Neuron (in vitro differentiated cells): ENCODE results near the gene SKP1.

ENCODE experiments used
- H2AFZ ChIP-seq: one replicate; pipeline ENCODE4 v1.6.1; 2013; ENCODE audit warnings: low read depth, mild to moderate bottlenecking, inconsistent platforms, low read length, moderate library complexity
- H3K27me3 ChIP-seq: one replicate; pipeline ENCODE4 v1.6.1; 2013; ENCODE audit warnings: low read length; ENCODE audit not compliant: insufficient read depth
- H3K36me3 ChIP-seq: one replicate; pipeline ENCODE4 v1.6.1; 2013; ENCODE audit warnings: low read length; ENCODE audit not compliant: insufficient read depth
- H3K4me1 ChIP-seq: one replicate; pipeline ENCODE4 v1.6.1; 2013; ENCODE audit warnings: low read length; ENCODE audit not compliant: insufficient read depth
- H3K4me3 ChIP-seq: 2 replicates; pipeline ENCODE4 v1.5.1; 2013; ENCODE audit warnings: mild to moderate bottlenecking, low read length, moderate library complexity
- H3K9me3 ChIP-seq: one replicate; pipeline ENCODE4 v1.6.1; 2013; ENCODE audit warnings: low read length

Gene SKP1

GRCh38 chr5:134143944-134144941, 32.5 kb downstream of the SKP1 start:
- no peaks in the 10 kb centered on the region for H3K27me3 ChIP-seq
- no peak overlapping the region for H3K4me3 ChIP-seq
- no peak overlapping the region for H2AFZ ChIP-seq
- peaks cover 49% of the 10 kb centered on the region for H3K36me3 ChIP-seq
- H3K9me3 ChIP-seq, result no peaks in the 10 kb centered on the region
- no peaks in the 10 kb centered on the region for H3K4me1 ChIP-seq

- Histone ChIP-seq H2AFZ (no peak overlapping the region), H3K27me3 (no peaks in the 10 kb centered on the region), H3K4me3 (no peak overlapping the region), H3K36me3 (peaks cover 43% of the 10 kb centered on the region), H3K9me3 (no peaks in the 10 kb centered on the region), H3K4me1 (no peaks in the 10 kb centered on the region)
Observed at GRCh38 chr5:134143431-134143830, 33.3 kb downstream of the SKP1 start.

GRCh38 chr5:134142806-134143205, 33.9 kb downstream of the SKP1 start:
- H3K9me3 ChIP-seq, result no peaks in the 10 kb centered on the region
- no peak overlapping the region for H3K4me3 ChIP-seq
- H2AFZ ChIP-seq, result no peak overlapping the region
- peaks cover 39% of the 10 kb centered on the region for H3K36me3 ChIP-seq
- H3K27me3 ChIP-seq, result no peaks in the 10 kb centered on the region
- H3K4me1 ChIP-seq, result no peaks in the 10 kb centered on the region

GRCh38 chr5:134142052-134142451, 34.7 kb downstream of the SKP1 start:
- no peaks in the 10 kb centered on the region for H3K4me1 ChIP-seq
- H3K36me3 ChIP-seq, result peaks cover 35% of the 10 kb centered on the region
- no peak overlapping the region for H3K4me3 ChIP-seq
- no peak overlapping the region for H2AFZ ChIP-seq
- H3K27me3 ChIP-seq, result no peaks in the 10 kb centered on the region
- H3K9me3 ChIP-seq, result no peaks in the 10 kb centered on the region

- Histone ChIP-seq H3K4me3 (no peak overlapping the region), H3K4me1 (no peaks in the 10 kb centered on the region), H3K9me3 (no peaks in the 10 kb centered on the region), H3K27me3 (no peaks in the 10 kb centered on the region), H3K36me3 (peaks cover 35% of the 10 kb centered on the region), H2AFZ (no peak overlapping the region)
Observed at GRCh38 chr5:134141331-134142050, 35.3 kb downstream of the SKP1 start.

GRCh38 chr5:134140530-134141201, 36.1 kb downstream of the SKP1 start:
- peaks cover 38% of the 10 kb centered on the region for H3K36me3 ChIP-seq
- no peaks in the 10 kb centered on the region for H3K9me3 ChIP-seq
- H2AFZ ChIP-seq, result no peak overlapping the region
- H3K4me3 ChIP-seq, result no peak overlapping the region
- no peaks in the 10 kb centered on the region for H3K4me1 ChIP-seq
- no peaks in the 10 kb centered on the region for H3K27me3 ChIP-seq

GRCh38 chr5:134139891-134140469, 36.8 kb downstream of the SKP1 start:
- peaks cover 35% of the 10 kb centered on the region for H3K36me3 ChIP-seq
- no peaks in the 10 kb centered on the region for H3K27me3 ChIP-seq
- no peaks in the 10 kb centered on the region for H3K4me1 ChIP-seq
- no peak overlapping the region for H2AFZ ChIP-seq
- no peak overlapping the region for H3K4me3 ChIP-seq
- H3K9me3 ChIP-seq, result no peaks in the 10 kb centered on the region

- H3K9me3 ChIP-seq, result no peaks in the 10 kb centered on the region
- no peak overlapping the region for H2AFZ ChIP-seq
- peaks cover 33% of the 10 kb centered on the region for H3K36me3 ChIP-seq
- no peaks in the 10 kb centered on the region for H3K27me3 ChIP-seq
- H3K4me3 ChIP-seq, result no peak overlapping the region
- H3K4me1 ChIP-seq, result no peaks in the 10 kb centered on the region
Observed at GRCh38 chr5:134139377-134139851, 37.3 kb downstream of the SKP1 start.

- Histone ChIP-seq H3K4me3 (no peak overlapping the region), H2AFZ (no peak overlapping the region), H3K27me3 (no peaks in the 10 kb centered on the region), H3K4me1 (no peaks in the 10 kb centered on the region), H3K9me3 (no peaks in the 10 kb centered on the region), H3K36me3 (peaks cover 30% of the 10 kb centered on the region)
Observed at GRCh38 chr5:134138416-134139376, 38.1 kb downstream of the SKP1 start.

GRCh38 chr5:134136771-134137170, 40.0 kb downstream of the SKP1 start:
- no peaks in the 10 kb centered on the region for H3K9me3 ChIP-seq
- H3K4me3 ChIP-seq, result no peak overlapping the region
- H3K27me3 ChIP-seq, result no peaks in the 10 kb centered on the region
- H2AFZ ChIP-seq, result no peak overlapping the region
- H3K36me3 ChIP-seq, result peaks cover 23% of the 10 kb centered on the region
- no peaks in the 10 kb centered on the region for H3K4me1 ChIP-seq

GRCh38 chr5:134136221-134136631, 40.5 kb downstream of the SKP1 start:
- Histone ChIP-seq H3K4me3 (no peak overlapping the region), H3K36me3 (peaks cover 23% of the 10 kb centered on the region), H3K4me1 (no peaks in the 10 kb centered on the region), H3K9me3 (no peaks in the 10 kb centered on the region), H2AFZ (no peak overlapping the region), H3K27me3 (no peaks in the 10 kb centered on the region)
